GM12891 (cell line): ENCODE results near the gene UBB.

Experiments
- PAX5 ChIP-seq: IDR thresholded peaks from 2 replicates; pipeline ENCODE4 v1.6.1; 2011; ENCODE audit warnings: low read length, moderate library complexity, mild to moderate bottlenecking; ENCODE audit not compliant: insufficient read depth, severe bottlenecking
- POLR2A ChIP-seq: IDR thresholded peaks from 2 replicates; pipeline ENCODE4 v1.6.1; 2011; ENCODE audit warnings: low read depth, low read length, control low read depth
- POLR2AphosphoS5 ChIP-seq: IDR thresholded peaks from 2 replicates; pipeline ENCODE4 v1.6.1; 2011; ENCODE audit warnings: low read depth, low read length, control low read depth
- TAF1 ChIP-seq: IDR thresholded peaks from 2 replicates; pipeline ENCODE4 v1.6.1; 2011; ENCODE audit warnings: low read depth, low read length, control low read depth

DNA sequence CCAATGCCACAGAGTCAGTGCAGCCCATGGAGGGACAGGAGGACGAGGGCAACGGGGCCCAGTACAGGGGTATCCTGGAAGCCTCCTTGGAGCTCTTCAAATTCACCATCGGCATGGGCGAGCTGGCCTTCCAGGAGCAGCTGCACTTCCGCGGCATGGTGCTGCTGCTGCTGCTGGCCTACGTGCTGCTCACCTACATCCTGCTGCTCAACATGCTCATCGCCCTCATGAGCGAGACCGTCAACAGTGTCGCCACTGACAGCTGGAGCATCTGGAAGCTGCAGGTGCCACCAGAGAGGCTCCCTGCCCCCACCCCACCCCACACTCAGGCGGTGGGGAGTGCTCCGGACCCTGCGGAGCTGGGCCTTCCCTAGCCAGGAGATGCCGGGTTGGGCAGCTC is 51.1 kb downstream of the UBB start:
- TF ChIP-seq POLR2AphosphoS5 (no peak), POLR2A (no peak), TAF1 (no peak), PAX5 (no peak)
